H1 (cell line): ENCODE measurements around the gene RRM1. TPM values are rescaled to one million over a fixed set of nuclear protein-coding genes. Genes with fewer than 3 reads are reported as not detected.

ENCODE experiments used
- CTCF ChIA-PET: fragments of 300-600 bp; sonication (Branson Sonifier 250); formaldehyde crosslinking; loops from one replicate; lab custom pipeline; 2021; ENCODE audit not compliant: partially characterized antibody; lab: Charles Lee
- POLR2A ChIA-PET: fragments of 300-600 bp; sonication (Branson Sonifier 250); formaldehyde crosslinking; loops from one replicate; lab custom pipeline; 2021; ENCODE audit warnings: inconsistent platforms; ENCODE audit not compliant: partially characterized antibody; lab: Charles Lee
- DNase-seq, 2 experiments: peaks; one replicate each; pipeline versions ENCODE4 v3.0.0 to v3.0.0-alpha.2; 2010 to 2022; ENCODE audit warnings: low spot score in 2 of 2, low read depth in 1 of 2, mixed read lengths in 1 of 2
- FAIRE-seq: peaks from 2 replicates; lab custom pipeline; 2011; peaks lifted over from hg19 to GRCh38; lab: Jason Lieb, UNC
- H2AFZ ChIP-seq: 2 replicates; pipeline ENCODE4 v1.8.1; 2012; ENCODE audit warnings: low read length, inconsistent platforms
- H2AK5ac ChIP-seq: 2 replicates; pipeline ENCODE4 v1.6.1; 2013; ENCODE audit warnings: low read depth, low read length
- H2BK120ac ChIP-seq: replicated peaks from 2 replicates; pipeline ENCODE3; 2013; ENCODE audit warnings: low read depth, low read length, inconsistent platforms
- H2BK12ac ChIP-seq: 2 replicates; pipeline ENCODE4 v1.6.1; 2013; ENCODE audit warnings: low read depth, low read length
- H2BK15ac ChIP-seq: 2 replicates; pipeline ENCODE4 v1.6.1; 2013; ENCODE audit warnings: low read length
- H2BK20ac ChIP-seq: 2 replicates; pipeline ENCODE4 v1.6.1; 2013; ENCODE audit warnings: low read length
- H2BK5ac ChIP-seq: 2 replicates; pipeline ENCODE4 v1.6.1; 2013; ENCODE audit warnings: low read depth, low read length
- H3K14ac ChIP-seq: 2 replicates; pipeline ENCODE4 v1.6.1; 2013; ENCODE audit warnings: inconsistent platforms; ENCODE audit not compliant: insufficient read length
- H3K18ac ChIP-seq: 2 replicates; pipeline ENCODE4 v1.6.1; 2013; ENCODE audit warnings: low read length; ENCODE audit errors: extremely low read depth
- H3K23ac ChIP-seq: 2 replicates; pipeline ENCODE4 v1.6.1; 2013; ENCODE audit warnings: inconsistent platforms; ENCODE audit not compliant: insufficient read length
- H3K23me2 ChIP-seq: 2 replicates; pipeline ENCODE4 v1.6.1; 2013; ENCODE audit warnings: low read depth, low read length
- H3K27ac ChIP-seq: 2 replicates; pipeline ENCODE4 v1.6.1; 2011; ENCODE audit warnings: low read depth, low read length, inconsistent platforms
- H3K27me3 ChIP-seq, 4 experiments: replicated peaks in 1 of 4; 1 replicate in 1 of 4; 2 replicates in 3 of 4; pipeline versions ENCODE4 v1.6.1 to v1.8.1; 2011 to 2013; ENCODE audit warnings: low read length in 3 of 4, mild to moderate bottlenecking in 3 of 4, inconsistent platforms in 2 of 4, mixed read lengths in 2 of 4, moderate library complexity in 1 of 4; ENCODE audit not compliant: control insufficient read depth in 3 of 4, insufficient read depth in 3 of 4; ENCODE audit errors: extremely low read depth in 1 of 4
- H3K36me3 ChIP-seq, 4 experiments: 2 replicates each; pipeline versions ENCODE4 v1.6.1 to v1.8.1; 2011 to 2013; ENCODE audit warnings: mild to moderate bottlenecking in 4 of 4, low read length in 3 of 4, moderate library complexity in 2 of 4, control low read depth in 1 of 4, inconsistent platforms in 1 of 4; ENCODE audit not compliant: insufficient read depth in 4 of 4, control insufficient read depth in 2 of 4
- H3K4ac ChIP-seq: replicated peaks from 2 replicates; pipeline ENCODE3; 2013; ENCODE audit warnings: low read length, low read depth, mixed read lengths, inconsistent platforms; ENCODE audit not compliant: insufficient read length
- H3K4me1 ChIP-seq, 4 experiments: replicated peaks in 1 of 4; 1 replicate in 1 of 4; 2 replicates in 3 of 4; pipeline versions ENCODE4 v1.6.1 to v1.8.1; 2011 to 2013; ENCODE audit warnings: low read length in 3 of 4, inconsistent platforms in 2 of 4, mixed read lengths in 1 of 4; ENCODE audit not compliant: insufficient read depth in 4 of 4, control insufficient read depth in 3 of 4
- H3K4me2 ChIP-seq, 2 experiments: 2 replicates each; pipeline versions ENCODE4 v1.6.1 to v1.8.1; 2011 to 2013; ENCODE audit warnings: low read depth in 2 of 2, low read length in 2 of 2, control low read depth in 1 of 2, inconsistent platforms in 1 of 2, mild to moderate bottlenecking in 1 of 2; ENCODE audit not compliant: insufficient read depth in 1 of 2
- H3K4me3 ChIP-seq, 4 experiments: fragments of 200-600, 300-600 bp in 1 of 4; sonication (generic), shearing (Covaris generic), sonication (Bioruptor Twin) in 1 of 4; 2 replicates each; pipeline versions ENCODE4 v1.5.1 to v1.8.1; 2011 to 2016; ENCODE audit warnings: low read length in 4 of 4, low read depth in 3 of 4, control low read depth in 2 of 4, inconsistent platforms in 2 of 4, mild to moderate bottlenecking in 2 of 4, mixed read lengths in 1 of 4, moderate library complexity in 1 of 4; ENCODE audit not compliant: insufficient read depth in 2 of 4; ENCODE audit errors: extremely low read depth in 1 of 4
- H3K56ac ChIP-seq: replicated peaks from 2 replicates; pipeline ENCODE3; 2013; ENCODE audit warnings: low read depth, mild to moderate bottlenecking, mixed read lengths, low read length, inconsistent platforms; ENCODE audit not compliant: insufficient read length
- H3K79me1 ChIP-seq: 2 replicates; pipeline ENCODE4 v1.6.1; 2013; ENCODE audit warnings: low read depth, low read length, control low read depth
- H3K79me2 ChIP-seq, 2 experiments: 2 replicates each; pipeline versions ENCODE4 v1.6.1 to v1.8.1; 2012 to 2013; ENCODE audit warnings: low read length in 2 of 2, mild to moderate bottlenecking in 2 of 2, inconsistent platforms in 1 of 2; ENCODE audit not compliant: insufficient read depth in 2 of 2, control insufficient read depth in 1 of 2
- H3K9ac ChIP-seq, 4 experiments: replicated peaks in 1 of 4; 1 replicate in 1 of 4; 2 replicates in 3 of 4; pipeline versions ENCODE4 v1.6.1 to v1.8.1; 2011 to 2013; ENCODE audit warnings: low read depth in 3 of 4, low read length in 3 of 4, control low read depth in 2 of 4, mild to moderate bottlenecking in 2 of 4, moderate library complexity in 2 of 4, inconsistent platforms in 1 of 4; ENCODE audit errors: extremely low read depth in 1 of 4
- H3K9me3 ChIP-seq, 2 experiments: 2 replicates each; pipeline versions ENCODE4 v1.6.1 to v1.8.1; 2012 to 2013; ENCODE audit warnings: mild to moderate bottlenecking in 2 of 2, moderate library complexity in 2 of 2, control low read depth in 1 of 2, inconsistent platforms in 1 of 2, low read depth in 1 of 2, low read length in 1 of 2, mixed read lengths in 1 of 2; ENCODE audit not compliant: insufficient read depth in 2 of 2
- H4K20me1 ChIP-seq, 2 experiments: replicated peaks in 1 of 2; 2 replicates each; pipeline versions ENCODE3 to v1.8.1; 2011 to 2013; ENCODE audit warnings: inconsistent platforms in 2 of 2, low read length in 2 of 2, mild to moderate bottlenecking in 1 of 2; ENCODE audit not compliant: insufficient read depth in 2 of 2, control insufficient read depth in 1 of 2
- H4K5ac ChIP-seq: 2 replicates; pipeline ENCODE4 v1.6.1; 2013; ENCODE audit warnings: low read length, low read depth, mixed read lengths, inconsistent platforms; ENCODE audit not compliant: insufficient read length
- H4K8ac ChIP-seq: 2 replicates; pipeline ENCODE4 v1.8.0; 2013; ENCODE audit warnings: mild to moderate bottlenecking, moderate library complexity, low read length, inconsistent platforms; ENCODE audit not compliant: insufficient read depth; ENCODE audit errors: extremely low read depth
- H4K91ac ChIP-seq: replicated peaks from 2 replicates; pipeline ENCODE3; 2013; ENCODE audit warnings: low read length, mixed read lengths, inconsistent platforms; ENCODE audit not compliant: insufficient read length
- BCL11A ChIP-seq, 2 experiments: IDR thresholded peaks; one replicate each; pipeline ENCODE4 v1.6.1; 2011; ENCODE audit warnings: low read depth in 2 of 2, low read length in 2 of 2, mild to moderate bottlenecking in 2 of 2
- BRCA1 ChIP-seq: IDR thresholded peaks from 2 replicates; pipeline ENCODE4 v1.6.1; 2012; ENCODE audit warnings: low read depth, low read length, improper control_type of control experiment
- CBX5 ChIP-seq: fragments of 300-800, 300-1000 bp; sonication (generic); IDR thresholded peaks from 2 replicates; pipeline ENCODE4 v1.7.1; 2016; ENCODE audit warnings: antibody characterized with exemption, low read length, low read depth
- CBX8 ChIP-seq: fragments of 300-800, 300-1000 bp; sonication (generic); IDR thresholded peaks from 2 replicates; pipeline ENCODE4 v1.7.1; 2016; ENCODE audit warnings: low read depth, low read length, borderline replicate concordance
- GTF2F1 ChIP-seq: IDR thresholded peaks from 2 replicates; pipeline ENCODE4 v1.6.1; 2012; ENCODE audit warnings: low read depth, low read length, improper control_type of control experiment, borderline replicate concordance
- KDM5A ChIP-seq: fragments of 200-600 bp; IDR thresholded peaks from 2 replicates; pipeline ENCODE4 v1.7.1; 2012; ENCODE audit warnings: mild to moderate bottlenecking, low read length, inconsistent platforms, mixed read lengths
- RAD21 ChIP-seq, 2 experiments: IDR thresholded peaks in 1 of 2; conservative IDR thresholded peaks in 1 of 2; 2 replicates each; pipeline ENCODE4 v1.6.1; 2011; ENCODE audit warnings: low read depth in 2 of 2, low read length in 2 of 2, improper control_type of control experiment in 1 of 2, inconsistent platforms in 1 of 2, mild to moderate bottlenecking in 1 of 2, moderate library complexity in 1 of 2
- RFX5 ChIP-seq: IDR thresholded peaks from 2 replicates; pipeline ENCODE4 v1.6.1; 2011; ENCODE audit warnings: low read depth, low read length, improper control_type of control experiment, borderline replicate concordance
- RXRA ChIP-seq: IDR thresholded peaks from 2 replicates; pipeline ENCODE4 v1.6.1; 2011; ENCODE audit warnings: low read depth, mild to moderate bottlenecking, low read length, moderate library complexity; ENCODE audit not compliant: insufficient read depth
- SIRT6 ChIP-seq: IDR thresholded peaks from one replicate; pipeline ENCODE4 v1.7.1; 2012; ENCODE audit warnings: low read length, inconsistent platforms
- TEAD4 ChIP-seq: IDR thresholded peaks from 2 replicates; pipeline ENCODE4 v1.6.1; 2012; ENCODE audit warnings: low read depth, low read length, inconsistent platforms, mixed read lengths
- WGBS, 2 experiments: shearing (Covaris generic) in 1 of 2; methylation state at CpG; one replicate each; pipeline versions ENCODE4 v1.1.6 to v1.1.7; 2013 to 2015; ENCODE audit warnings: low lambda C conversion rate in 2 of 2, mixed read lengths in 2 of 2, inconsistent platforms in 1 of 2, low coverage in 1 of 2, missing lambda C conversion rate in 1 of 2; ENCODE audit not compliant: insufficient replicate concordance in 2 of 2, insufficient coverage in 1 of 2, insufficient read length in 1 of 2; ENCODE audit errors: extremely low coverage in 1 of 2, missing lambda C conversion rate in 1 of 2; 5-methylcytosine and 5-hydroxymethylcytosine counted together
- polyA plus RNA-seq, 7 experiments: library from polyadenylated mRNA; depleted of rRNA in 3 of 7; stranded (reverse) in 5 of 7; unstranded in 2 of 7; fragments of >200 nt in 5 of 7; fragments of 200-250 nt in 2 of 7; gene quantifications; 1 replicate in 5 of 7; 2 replicates in 1 of 7; 4 replicates in 1 of 7; pipeline versions ENCODE4 v1.2.1 to v1.2.3, GENCODE V29; 2011 to 2013; ENCODE audit warnings: missing spikeins in 2 of 7, mixed read lengths in 2 of 7
- total RNA-seq: library from RNA; stranded (reverse); fragmentation: NEBNext Ultra II Directional; extraction: Animal tissue kit (Norgen Biotek cat#: 25700); gene quantifications from 2 replicates; pipeline ENCODE4 v1.2.1, GENCODE V29; 2021
- TF ChIP-seq, protein P1 (sequence below): IDR thresholded peaks from 2 replicates; pipeline ENCODE4 v1.6.1; 2012; ENCODE audit warnings: inconsistent platforms
- TF ChIP-seq, protein P2 (sequence below): IDR thresholded peaks from 2 replicates; pipeline ENCODE4 v1.6.1; 2011; ENCODE audit warnings: low read depth, mild to moderate bottlenecking, low read length; ENCODE audit not compliant: insufficient read depth

The RRM1 gene
- total and polyA plus RNA-seq, 2 of the 8 experiments (the other 6 are each of a cell fraction or from before 2014, with no cell fraction given): 63.6 to 126 TPM

DNA sequence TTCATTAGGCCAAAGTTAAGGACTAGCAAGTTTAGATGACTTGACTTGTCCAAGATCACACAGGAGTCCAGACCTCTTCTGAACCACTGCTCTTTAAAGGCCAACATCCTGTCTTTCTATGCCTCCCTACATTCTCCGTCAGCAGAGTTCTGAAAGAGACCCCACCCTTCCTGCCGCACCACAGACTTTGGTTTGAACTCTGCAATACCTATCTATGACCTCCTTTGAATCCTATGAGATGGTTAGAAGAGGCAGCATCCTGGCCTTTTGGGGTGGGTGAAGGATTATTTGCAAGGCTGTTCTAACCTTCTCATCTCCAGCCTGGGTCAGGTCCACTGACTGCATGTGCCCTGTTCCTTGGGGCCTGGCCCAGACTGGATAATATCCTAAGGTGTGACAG, 4.3 kb upstream of the RRM1 start:
- no peaks in the 10 kb centered on the region for H3K9me3 ChIP-seq
- H2BK5ac ChIP-seq: no peak overlapping the region
- no peak overlapping the region for H2BK20ac ChIP-seq
- no peaks in the 10 kb centered on the region for H3K36me3 ChIP-seq
- H4K91ac ChIP-seq: no peak overlapping the region
- H3K23me2 ChIP-seq: peaks cover 1% of the 10 kb centered on the region; the same call in 1 of the 2 replicates
- 83% methylated on average over 2 of the region's 2 CpGs; no CpG with 5 or more reads in 1 of the 2 experiments for WGBS, 2 experiments
- H2BK120ac ChIP-seq: no peak overlapping the region
- H3K9ac ChIP-seq: no peak overlapping the region
- no peak overlapping the region for H3K23ac ChIP-seq
- no peak overlapping the region for H4K5ac ChIP-seq
- H2BK15ac ChIP-seq: no peak overlapping the region
- no peak for DNase-seq
- ChIA-PET CTCF (interaction anchor here (1.6 to 7.0 kb wide), 2 partner anchors 17 to 241 kb away, joined by 4 to 57 read pairs; no protein-coding TSS in a partner anchor), POLR2A (no interaction called here)
- no peaks in the 10 kb centered on the region for H3K4me1 ChIP-seq
- peaks cover 0 to under 1% of the 10 kb centered on the region in 2 experiments; a peak in 1 of 4 replicates for H3K79me2 ChIP-seq
- H3K18ac ChIP-seq: no peak overlapping the region
- no peak overlapping the region for H3K4me2 ChIP-seq
- no peak overlapping the region for H3K4me3 ChIP-seq
- no peak overlapping the region for H2BK12ac ChIP-seq
- no peak overlapping the region for H2AFZ ChIP-seq
- no peak overlapping the region for H3K56ac ChIP-seq
- no peak overlapping the region for H4K8ac ChIP-seq
- no peak overlapping the region for H2AK5ac ChIP-seq
- FAIRE-seq: no peak
- H3K14ac ChIP-seq: no peak overlapping the region
- H3K27ac ChIP-seq: no peak overlapping the region
- H3K27me3 ChIP-seq: no peaks in the 10 kb centered on the region
- no peaks in the 10 kb centered on the region for H3K79me1 ChIP-seq
- H4K20me1 ChIP-seq: no peaks in the 10 kb centered on the region
- H3K4ac ChIP-seq: no peak overlapping the region
- TF ChIP-seq CBX5: no peak
- TF ChIP-seq, protein P1, sequence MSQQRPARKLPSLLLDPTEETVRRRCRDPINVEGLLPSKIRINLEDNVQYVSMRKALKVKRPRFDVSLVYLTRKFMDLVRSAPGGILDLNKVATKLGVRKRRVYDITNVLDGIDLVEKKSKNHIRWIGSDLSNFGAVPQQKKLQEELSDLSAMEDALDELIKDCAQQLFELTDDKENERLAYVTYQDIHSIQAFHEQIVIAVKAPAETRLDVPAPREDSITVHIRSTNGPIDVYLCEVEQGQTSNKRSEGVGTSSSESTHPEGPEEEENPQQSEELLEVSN: no peak
- TF ChIP-seq, protein P2, sequence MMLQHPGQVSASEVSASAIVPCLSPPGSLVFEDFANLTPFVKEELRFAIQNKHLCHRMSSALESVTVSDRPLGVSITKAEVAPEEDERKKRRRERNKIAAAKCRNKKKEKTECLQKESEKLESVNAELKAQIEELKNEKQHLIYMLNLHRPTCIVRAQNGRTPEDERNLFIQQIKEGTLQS: no peak
- TF ChIP-seq GTF2F1: no peak
- TF ChIP-seq RAD21 (IDR thresholded peaks at IDR 0.05 in 1 of 2, conservative IDR thresholded peaks at IDR 0.05 in 1 of 2; ENCODE audit: low read depth in 2 of 2, low read length in 2 of 2): no peak
- TF ChIP-seq RFX5: no peak
- TF ChIP-seq BCL11A (IDR thresholded peaks at IDR 0.05; ENCODE audit: low read depth in 2 of 2, low read length in 2 of 2): no peak
- no peak for TF ChIP-seq TEAD4
- TF ChIP-seq SIRT6: no peak
- no peak for TF ChIP-seq KDM5A
- no peak for TF ChIP-seq RXRA
- no peak for TF ChIP-seq BRCA1
- no peak for TF ChIP-seq CBX8
